Keratinocyte (primary cell): ENCODE measurements around the gene IL17RD. TPM values are rescaled to one million over a fixed set of nuclear protein-coding genes. Genes with fewer than 3 reads are reported as not detected.

Source experiments
- DNase-seq: peaks from one replicate; pipeline ENCODE4 v3.0.0-alpha.2; 2011; ENCODE audit warnings: low read depth, missing footprints, low spot score
- FAIRE-seq: peaks from 2 replicates; lab custom pipeline; 2011; peaks lifted over from hg19 to GRCh38; lab: Jason Lieb, UNC
- H2AFZ ChIP-seq: 2 replicates; pipeline ENCODE4 v1.6.0; 2012; ENCODE audit warnings: low read length, control low read depth, inconsistent platforms; ENCODE audit not compliant: control insufficient read depth
- H3K27ac ChIP-seq: 2 replicates; pipeline ENCODE4 v1.5.1; 2011; ENCODE audit warnings: low read length; ENCODE audit not compliant: control insufficient read depth, insufficient read depth
- H3K27me3 ChIP-seq: 3 replicates; pipeline ENCODE4 v1.6.0; 2011; ENCODE audit warnings: low read length; ENCODE audit not compliant: control insufficient read depth, insufficient read depth; ENCODE audit errors: extremely low read depth
- H3K36me3 ChIP-seq, 2 experiments: 2 replicates in 1 of 2; 3 replicates in 1 of 2; pipeline ENCODE4 v1.5.1; 2011; ENCODE audit warnings: low read length in 2 of 2, mild to moderate bottlenecking in 1 of 2; ENCODE audit not compliant: control insufficient read depth in 2 of 2, insufficient read depth in 2 of 2; ENCODE audit errors: extremely low read depth in 1 of 2
- H3K4me1 ChIP-seq: 3 replicates; pipeline ENCODE4 v1.5.1; 2011; ENCODE audit warnings: low read length; ENCODE audit not compliant: control insufficient read depth, insufficient read depth; ENCODE audit errors: extremely low read depth
- H3K4me2 ChIP-seq: 3 replicates; pipeline ENCODE4 v1.6.0; 2011; ENCODE audit warnings: low read depth, low read length; ENCODE audit not compliant: control insufficient read depth, insufficient read depth; ENCODE audit errors: extremely low read depth
- H3K4me3 ChIP-seq, 3 experiments: fragments of 200-600 bp in 1 of 3; sonication (generic) in 1 of 3; 2 replicates in 2 of 3; 3 replicates in 1 of 3; pipeline ENCODE4 v1.5.1; 2011 to 2016; ENCODE audit warnings: low read length in 3 of 3, mild to moderate bottlenecking in 3 of 3, control low read depth in 2 of 3, inconsistent platforms in 1 of 3, low read depth in 1 of 3, mixed read lengths in 1 of 3, mixed run types in 1 of 3, moderate library complexity in 1 of 3; ENCODE audit not compliant: control insufficient read depth in 2 of 3, insufficient read depth in 2 of 3; ENCODE audit errors: extremely low read depth in 1 of 3
- H3K79me2 ChIP-seq: 2 replicates; pipeline ENCODE4 v1.6.0; 2012; ENCODE audit warnings: low read length; ENCODE audit not compliant: control insufficient read depth, insufficient read depth
- H3K9ac ChIP-seq: 3 replicates; pipeline ENCODE4 v1.6.0; 2011; ENCODE audit warnings: low read length; ENCODE audit not compliant: control insufficient read depth, insufficient read depth; ENCODE audit errors: extremely low read depth
- H3K9me1 ChIP-seq: 3 replicates; pipeline ENCODE4 v1.6.0; 2011; ENCODE audit warnings: low read length; ENCODE audit not compliant: control insufficient read depth, insufficient read depth; ENCODE audit errors: extremely low read depth
- H3K9me3 ChIP-seq: 2 replicates; pipeline ENCODE4 v1.5.1; 2012; ENCODE audit warnings: low read depth, low read length; ENCODE audit not compliant: control insufficient read depth
- H4K20me1 ChIP-seq: 3 replicates; pipeline ENCODE4 v1.6.0; 2011; ENCODE audit warnings: low read length; ENCODE audit not compliant: control insufficient read depth, insufficient read depth; ENCODE audit errors: extremely low read depth
- CTCF ChIP-seq, 3 experiments: IDR thresholded peaks in 1 of 3; conservative IDR thresholded peaks in 1 of 3; optimal IDR thresholded peaks in 1 of 3; 2 replicates in 2 of 3; 3 replicates in 1 of 3; pipeline versions ENCODE3 to v1.5.1; 2011; ENCODE audit warnings: low read length in 3 of 3, mild to moderate bottlenecking in 3 of 3, moderate library complexity in 2 of 3, control low read depth in 1 of 3, inconsistent platforms in 1 of 3; ENCODE audit not compliant: insufficient read depth in 2 of 3; ENCODE audit errors: extremely low read depth in 1 of 3
- EZH2 ChIP-seq: IDR thresholded peaks from one replicate; pipeline ENCODE4 v1.6.1; 2012; ENCODE audit warnings: inconsistent platforms, mild to moderate bottlenecking, low read length, moderate library complexity
- dilution Hi-C: fragments of 300-500 bp; cut with MboI; formaldehyde crosslinking; loops from one replicate; pipeline ENCODE4 v1.7.0; 2020; ENCODE audit warnings: low sequenced_read_pairs; ENCODE audit not compliant: extremely low pct_ligation_motif_present
- polyA plus RNA-seq, 5 experiments: library from polyadenylated mRNA; depleted of rRNA in 3 of 5; stranded (reverse) in 3 of 5; stranded (forward) in 1 of 5; unstranded in 1 of 5; fragments of >200 nt; gene quantifications; 1 replicate in 1 of 5; 2 replicates in 3 of 5; 3 replicates in 1 of 5; pipeline versions ENCODE4 v1.2.1 to v1.2.3, GENCODE V29; 2011 to 2012; ENCODE audit warnings: missing spikeins in 2 of 5, low read depth in 1 of 5, low replicate concordance in 1 of 5

IL17RD gene
- polyA plus RNA-seq, 1 donor (not counting 4 experiments of a cell fraction or from before 2014, with no cell fraction given) = 1.4 TPM

GRCh38 chr3:57061556-57061955 is 103.6 kb downstream of the IL17RD start:
- DNase-seq (no peak), FAIRE-seq (no peak)
- H4K20me1 ChIP-seq = no peaks in the 10 kb centered on the region
- TF ChIP-seq EZH2 = no peak
- TF ChIP-seq CTCF (optimal IDR thresholded peaks at IDR 0.05 in 1 of 3, IDR thresholded peaks at IDR 0.05 in 1 of 3, conservative IDR thresholded peaks at IDR 0.05 in 1 of 3; ENCODE audit: extremely low read depth in 1 of 3, insufficient read depth in 2 of 3, low read length in 3 of 3) = no peak
- no peak overlapping the region for H3K4me3 ChIP-seq
- H2AFZ ChIP-seq = no peak overlapping the region
- H3K27me3 ChIP-seq = no peaks in the 10 kb centered on the region
- H3K9me1 ChIP-seq = no peaks in the 10 kb centered on the region
- H3K4me2 ChIP-seq = peak overlapping the region; percentile 36
- H3K4me1 ChIP-seq = peaks cover 29% of the 10 kb centered on the region
- no peak overlapping the region for H3K9ac ChIP-seq
- no peaks in the 10 kb centered on the region for H3K9me3 ChIP-seq
- peak overlapping the region; percentile 91 for H3K27ac ChIP-seq
- no peaks in the 10 kb centered on the region for H3K36me3 ChIP-seq
- H3K79me2 ChIP-seq = no peaks in the 10 kb centered on the region
- dilution Hi-C loops = no loop called here

DNA sequence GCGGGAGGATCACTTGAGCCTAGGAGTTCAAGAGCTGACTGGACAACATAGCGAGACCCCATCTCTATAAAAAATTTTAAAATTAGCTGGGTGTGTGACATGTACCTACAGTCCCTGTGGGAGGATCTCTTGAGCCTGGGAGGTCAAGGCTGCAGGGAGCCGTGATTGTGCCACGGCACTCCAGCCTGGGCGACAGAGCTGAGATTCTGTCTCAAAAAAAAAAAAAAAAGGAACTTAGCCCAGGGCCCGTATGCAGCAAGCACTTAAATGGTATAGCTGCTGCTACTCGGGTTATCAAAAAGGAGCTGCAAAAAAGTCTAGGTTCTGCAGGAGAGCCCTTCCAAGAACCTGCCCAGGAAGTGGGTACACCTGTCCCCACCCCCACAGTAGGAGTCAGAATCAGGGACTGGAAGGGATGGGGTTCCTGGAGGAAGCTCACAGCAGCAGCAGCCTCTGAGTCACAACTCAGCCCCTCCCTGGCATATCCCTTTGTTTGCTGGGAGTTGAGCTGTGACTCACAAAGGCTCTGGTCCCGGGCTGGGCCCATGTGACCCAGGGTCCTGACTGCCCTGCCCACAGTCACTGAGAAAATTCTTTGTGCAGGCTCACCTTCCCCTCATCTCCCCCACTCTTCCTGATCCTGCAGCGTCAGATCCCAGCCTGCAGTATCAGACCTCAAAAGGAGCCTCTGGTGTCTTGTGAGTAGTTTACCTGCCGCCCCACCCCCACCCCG is 104.9 kb downstream of the IL17RD start, which contains the start of gene SPATA12:
Gene SPATA12, plus strand, starts transcription at position 576 of the 733 bp plus-strand sequence. CDS start 13,031 bp downstream, outside the sequence.
- DNase-seq (peak; percentile 95), FAIRE-seq (peak; percentile 90)
- H3K9me1 ChIP-seq = no peaks in the 10 kb centered on the region
- peak within 1 kb of the TSS; percentile 68 for H3K4me2 ChIP-seq
- peak within 1 kb of the TSS; percentile 71 for H3K9ac ChIP-seq
- TF ChIP-seq CTCF (optimal IDR thresholded peaks at IDR 0.05 in 1 of 3, IDR thresholded peaks at IDR 0.05 in 1 of 3, conservative IDR thresholded peaks at IDR 0.05 in 1 of 3; ENCODE audit: extremely low read depth in 1 of 3, insufficient read depth in 2 of 3, low read length in 3 of 3) (no peak), EZH2 (no peak)
- H3K27ac ChIP-seq = peak within 1 kb of the TSS; percentile 91
- H3K9me3 ChIP-seq = no peaks in the 10 kb centered on the region
- no peaks in the 10 kb centered on the region for H3K79me2 ChIP-seq
- H3K4me1 ChIP-seq = peaks cover 29% of the 10 kb centered on the region
- H2AFZ ChIP-seq = no peak within 1 kb of the TSS
- dilution Hi-C loops = no loop called here
- H3K36me3 ChIP-seq = no peaks in the 10 kb centered on the region
- H3K4me3 ChIP-seq = peak within 1 kb of the TSS; percentile 2 to 45 (median 11)
- H4K20me1 ChIP-seq = no peaks in the 10 kb centered on the region
- no peaks in the 10 kb centered on the region for H3K27me3 ChIP-seq
